ENCODE data around the gene KCNJ10.
"Not testable (repeated sequence)": the region's sequence is repeated elsewhere in the genome, so short reads cannot be mapped to it uniquely, and the experiment has no call there.

Gene KCNJ10

GRCh38 chr1:160068225-160068624 is 1.7 kb downstream of the KCNJ10 start:
- no peak for TF ChIP-seq ZNF274 (IDR thresholded peaks at IDR 0.05; ENCODE audit: low read depth, low read length)

DNA sequence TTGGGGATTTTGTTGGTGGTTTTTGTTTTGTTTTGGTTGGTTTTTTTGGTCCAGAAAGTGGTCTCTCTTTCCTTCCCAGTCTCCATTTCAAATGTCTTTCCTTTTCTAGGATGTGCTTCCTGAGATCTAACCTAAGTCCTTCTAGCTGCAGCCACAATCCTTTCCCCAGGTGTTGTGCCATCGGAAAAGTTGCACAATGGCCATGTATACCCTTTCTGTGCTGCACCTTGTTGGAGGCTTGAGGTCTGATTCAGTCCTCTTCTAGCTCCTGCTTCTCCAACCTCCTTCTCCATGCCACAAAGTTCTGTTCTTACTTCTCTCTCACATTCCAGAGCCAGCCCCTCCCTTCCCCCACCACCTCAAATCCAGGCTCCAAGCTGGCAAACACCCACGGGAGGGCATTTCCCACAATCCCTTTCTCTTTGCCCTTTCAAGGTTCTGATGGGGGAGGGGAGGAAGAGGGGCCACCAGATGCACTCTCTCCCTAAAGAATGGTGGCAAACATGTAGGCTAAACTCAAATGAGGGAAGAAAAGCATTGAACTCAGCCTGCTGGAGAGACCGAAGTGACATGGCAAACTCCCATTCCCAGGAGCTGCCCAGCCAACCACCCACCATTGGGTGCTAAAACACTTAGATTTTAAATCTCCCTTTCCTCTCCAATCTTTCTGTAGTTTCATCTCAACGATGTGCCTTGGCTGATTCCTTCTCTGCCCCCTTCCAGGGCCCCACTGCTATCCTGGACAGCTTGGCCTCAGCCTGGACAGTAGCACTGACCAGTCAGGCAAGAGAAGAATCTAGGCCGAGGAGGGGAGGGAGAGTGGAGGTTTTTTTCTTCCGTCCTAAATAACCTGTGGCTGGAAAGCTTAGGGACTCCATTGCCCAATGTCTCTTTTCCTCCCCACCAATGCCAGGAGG is 2.9 kb downstream of the KCNJ10 start:
- TF ChIP-seq ZNF274 (IDR thresholded peaks at IDR 0.05; ENCODE audit: low read depth, low read length): no peak
- no peak overlapping the region for H3K4me3 ChIP-seq (ENCODE audit: low read length)

More at GRCh38 chr1:160068225-160068624, 1.7 kb downstream of the KCNJ10 start:
- H3K4me3 ChIP-seq (ENCODE audit: low read length): no peak overlapping the region

DNA sequence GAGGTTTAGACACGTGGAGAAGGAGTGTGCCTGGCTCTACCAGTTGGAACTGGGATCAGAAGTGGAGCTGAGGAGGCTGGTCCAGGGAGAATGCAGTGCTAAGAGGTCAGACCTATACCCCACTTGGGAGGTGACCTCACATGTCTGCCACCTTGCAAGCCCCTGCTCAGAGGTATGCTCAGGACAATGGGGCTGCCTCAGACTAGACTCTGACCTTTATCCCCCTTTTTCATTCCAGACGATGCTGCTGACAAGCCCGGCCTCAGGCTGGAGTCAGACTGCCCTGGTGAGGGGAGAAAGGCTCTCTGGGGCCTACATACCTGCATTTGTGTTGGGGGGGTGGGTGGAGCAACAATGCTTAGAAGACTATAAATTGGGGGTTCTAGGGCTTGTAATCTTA is 5.2 kb downstream of the KCNJ10 start:
- H3K4me3 ChIP-seq (ENCODE audit: low read length): no peak overlapping the region
- no peak for TF ChIP-seq ZNF274 (IDR thresholded peaks at IDR 0.05; ENCODE audit: low read depth, low read length)

- no peak for TF ChIP-seq ZNF274 (IDR thresholded peaks at IDR 0.05; ENCODE audit: low read depth, low read length)
Observed at GRCh38 chr1:160064164-160064563, 5.8 kb downstream of the KCNJ10 start.

GRCh38 chr1:160063176-160063575 is 6.8 kb downstream of the KCNJ10 start:
- no peak for TF ChIP-seq ZNF274 (IDR thresholded peaks at IDR 0.05; ENCODE audit: low read depth, low read length)
- H3K4me3 ChIP-seq (ENCODE audit: low read length): no peak overlapping the region

More at GRCh38 chr1:160064164-160064563, 5.8 kb downstream of the KCNJ10 start:
- H3K4me3 ChIP-seq (ENCODE audit: low read length): no peak overlapping the region

DNA sequence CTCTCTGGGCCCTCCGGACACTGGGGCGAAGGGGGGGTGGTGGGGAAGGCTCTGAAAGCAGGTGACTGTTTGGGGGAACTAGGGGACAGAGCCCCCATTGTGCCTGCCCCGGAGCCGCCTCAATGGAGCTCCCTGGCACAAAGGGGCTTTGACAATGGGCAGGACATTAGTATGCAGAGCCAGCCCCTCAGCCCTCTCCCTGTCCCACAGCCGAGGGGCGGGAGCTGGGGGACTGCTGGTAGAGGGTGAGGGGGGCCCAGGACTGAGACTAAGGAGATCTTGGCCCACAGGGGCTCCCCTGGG is 7.8 kb downstream of the KCNJ10 start:
- H3K4me3 ChIP-seq (ENCODE audit: low read length): no peak overlapping the region
- TF ChIP-seq ZNF274 (IDR thresholded peaks at IDR 0.05; ENCODE audit: low read depth, low read length): no peak

DNA sequence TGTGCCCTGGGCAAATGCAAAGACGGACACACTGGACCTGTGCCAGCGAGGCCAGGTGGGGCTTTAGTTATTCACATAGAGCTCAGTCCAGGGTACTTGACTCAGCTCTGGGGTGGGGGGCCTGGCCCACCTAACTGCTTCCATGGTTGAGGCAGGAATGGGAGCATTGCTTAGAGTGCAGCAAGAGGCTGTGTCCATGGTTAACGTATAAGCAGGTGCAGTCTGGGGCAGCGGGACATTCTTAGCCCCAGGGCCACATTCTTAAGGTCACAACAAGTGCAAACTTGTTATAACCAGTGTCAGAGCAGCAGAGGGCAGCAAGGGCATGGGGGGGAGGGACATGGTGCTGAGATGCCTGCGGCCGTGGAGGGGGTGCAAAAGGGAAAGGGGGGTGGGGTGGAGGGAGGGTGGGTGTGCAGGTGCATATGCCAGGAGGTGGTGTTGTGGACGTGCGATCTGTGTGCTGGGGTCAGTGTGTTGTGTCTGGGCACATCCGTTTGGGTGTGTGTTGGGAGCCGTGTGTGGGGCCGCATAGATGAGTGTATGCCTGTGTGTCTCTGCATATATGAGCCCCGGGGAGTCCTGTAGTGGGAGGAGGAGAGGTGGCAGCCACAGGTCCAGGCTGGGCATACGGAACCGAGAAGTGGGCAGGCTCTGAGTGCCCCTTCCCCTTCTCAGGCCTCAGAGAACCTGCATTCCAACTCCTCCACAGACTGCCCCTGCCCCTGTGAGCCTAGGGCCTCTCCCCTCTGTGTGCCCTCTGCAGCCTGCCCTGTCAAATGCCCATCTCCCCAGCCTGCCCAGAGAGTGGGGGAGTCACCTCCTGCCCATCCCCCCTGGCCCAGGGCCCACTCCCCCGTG is 8.4 kb downstream of the KCNJ10 start:
- no peak overlapping the region for H3K4me3 ChIP-seq (ENCODE audit: low read length)
- no peak for TF ChIP-seq ZNF274 (IDR thresholded peaks at IDR 0.05; ENCODE audit: low read depth, low read length)

GRCh38 chr1:160058087-160058486 is 11.9 kb downstream of the KCNJ10 start:
- no peak for TF ChIP-seq ZNF274 (IDR thresholded peaks at IDR 0.05; ENCODE audit: low read depth, low read length)
- H3K4me3 ChIP-seq (ENCODE audit: low read length): no peak overlapping the region

- TF ChIP-seq ZNF274 (IDR thresholded peaks at IDR 0.05; ENCODE audit: low read depth, low read length): no peak
Observed at GRCh38 chr1:160056648-160057169, 13.3 kb downstream of the KCNJ10 start.

DNA sequence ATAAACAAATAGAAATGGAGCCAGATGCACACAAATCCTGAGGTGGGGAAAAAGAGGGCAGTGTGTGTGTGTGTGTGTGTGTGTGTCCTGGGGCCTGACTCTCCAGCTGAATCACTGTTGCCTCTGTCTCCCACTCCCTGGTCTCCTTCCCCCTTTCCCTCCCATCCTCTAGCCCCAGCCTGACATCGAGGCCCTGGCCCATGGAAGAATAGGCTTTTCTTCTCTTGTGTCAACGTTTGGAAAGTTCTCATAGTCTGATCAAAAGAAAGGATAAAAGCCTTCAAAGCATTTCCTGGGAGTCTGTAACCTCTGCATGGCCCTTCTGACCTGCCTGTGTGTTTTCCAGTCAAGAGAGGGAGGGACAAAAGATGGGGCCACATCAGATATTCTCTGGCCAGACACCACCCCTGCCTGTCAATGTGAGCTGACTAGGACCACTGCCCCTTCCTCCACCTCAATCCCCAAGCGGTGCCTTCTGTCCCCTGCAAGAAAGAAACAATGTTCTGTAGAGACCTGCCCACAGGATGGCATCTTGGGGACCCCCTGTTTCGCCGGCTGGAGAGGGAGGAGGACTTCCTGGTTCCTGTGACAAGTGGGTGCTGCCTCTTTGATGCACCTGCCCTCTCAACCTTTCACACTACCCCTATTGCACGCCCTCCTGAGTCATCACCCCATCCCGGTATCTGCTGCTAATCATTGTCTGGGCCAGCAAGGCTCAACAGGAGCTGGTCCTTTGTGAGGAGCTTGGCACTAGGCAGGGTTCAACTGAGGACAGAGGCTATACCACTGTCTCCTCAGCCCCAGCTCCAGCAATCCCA is 16.2 kb downstream of the KCNJ10 start:
- no peak for TF ChIP-seq ZNF274 (IDR thresholded peaks at IDR 0.05; ENCODE audit: low read depth, low read length)
- no peak overlapping the region for H3K4me3 ChIP-seq (ENCODE audit: low read length)

More at GRCh38 chr1:160056648-160057169, 13.3 kb downstream of the KCNJ10 start:
- no peak overlapping the region for H3K4me3 ChIP-seq (ENCODE audit: low read length)

DNA sequence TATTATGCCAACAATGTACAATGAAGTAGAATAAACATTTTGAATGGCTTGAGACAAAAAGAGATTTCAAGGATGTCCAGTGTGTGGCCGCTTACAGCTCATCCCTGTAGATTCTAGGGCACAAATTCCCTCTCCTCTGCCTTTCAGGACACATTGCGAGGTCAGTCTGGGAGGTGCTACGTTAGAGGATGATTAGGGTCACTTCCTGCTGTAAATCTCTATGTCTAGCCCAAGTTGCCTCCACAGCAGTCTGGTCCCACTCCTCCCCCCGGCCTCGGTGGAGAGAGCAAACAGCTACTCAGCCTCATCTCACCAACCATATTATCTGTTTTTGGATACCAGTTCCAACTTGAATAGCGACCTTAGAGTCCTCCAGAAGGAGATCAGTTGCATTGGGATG is 17.0 kb downstream of the KCNJ10 start:
- TF ChIP-seq ZNF274 (IDR thresholded peaks at IDR 0.05; ENCODE audit: low read depth, low read length): no peak
- no peak overlapping the region for H3K4me3 ChIP-seq (ENCODE audit: low read length)

- H3K4me3 ChIP-seq (ENCODE audit: low read length): no peak overlapping the region
- TF ChIP-seq ZNF274 (IDR thresholded peaks at IDR 0.05; ENCODE audit: low read depth, low read length): no peak
Observed at GRCh38 chr1:160050619-160051018, 19.3 kb downstream of the KCNJ10 start.

- H3K4me3 ChIP-seq (ENCODE audit: low read length): not testable (repeated sequence)
Observed at GRCh38 chr1:160050182-160050581, 19.8 kb downstream of the KCNJ10 start.

DNA sequence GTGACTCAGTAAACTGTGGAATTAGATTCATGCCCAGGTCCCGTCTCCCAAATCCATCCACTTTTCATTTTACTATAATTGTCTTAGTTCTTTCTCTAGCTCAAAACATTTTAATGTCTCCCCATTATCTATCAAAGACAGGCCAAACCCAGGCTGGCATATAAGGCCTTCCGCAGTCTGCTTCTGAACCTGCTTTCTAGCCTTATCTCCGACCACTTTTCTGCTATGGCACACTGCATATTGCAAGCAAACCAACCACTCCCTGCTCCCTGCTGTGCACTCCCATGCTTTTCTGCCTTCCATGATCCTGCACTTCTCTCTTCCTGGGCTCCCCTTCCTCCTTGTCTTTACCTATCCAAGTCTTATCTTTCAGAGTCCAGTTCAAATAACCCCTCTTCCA is 20.9 kb downstream of the KCNJ10 start:
- no peak for TF ChIP-seq ZNF274 (IDR thresholded peaks at IDR 0.05; ENCODE audit: low read depth, low read length)
- no peak overlapping the region for H3K4me3 ChIP-seq (ENCODE audit: low read length)
